CD4-positive, alpha-beta T cell treated with Interleukin-17A for 4 hours (primary cell): ENCODE data around the gene FBH1.
A peak's percentile ranks its signal among the peaks of the same experiment; 100 is the strongest.
"Not testable (repeated sequence)": the region's sequence is repeated elsewhere in the genome, so short reads cannot be mapped to it uniquely, and the experiment has no call there.

Experiments
- DNase-seq: peaks from one replicate; pipeline ENCODE4 v3.0.0-alpha.2; 2020; ENCODE audit warnings: mixed read lengths

FBH1 gene

DNA sequence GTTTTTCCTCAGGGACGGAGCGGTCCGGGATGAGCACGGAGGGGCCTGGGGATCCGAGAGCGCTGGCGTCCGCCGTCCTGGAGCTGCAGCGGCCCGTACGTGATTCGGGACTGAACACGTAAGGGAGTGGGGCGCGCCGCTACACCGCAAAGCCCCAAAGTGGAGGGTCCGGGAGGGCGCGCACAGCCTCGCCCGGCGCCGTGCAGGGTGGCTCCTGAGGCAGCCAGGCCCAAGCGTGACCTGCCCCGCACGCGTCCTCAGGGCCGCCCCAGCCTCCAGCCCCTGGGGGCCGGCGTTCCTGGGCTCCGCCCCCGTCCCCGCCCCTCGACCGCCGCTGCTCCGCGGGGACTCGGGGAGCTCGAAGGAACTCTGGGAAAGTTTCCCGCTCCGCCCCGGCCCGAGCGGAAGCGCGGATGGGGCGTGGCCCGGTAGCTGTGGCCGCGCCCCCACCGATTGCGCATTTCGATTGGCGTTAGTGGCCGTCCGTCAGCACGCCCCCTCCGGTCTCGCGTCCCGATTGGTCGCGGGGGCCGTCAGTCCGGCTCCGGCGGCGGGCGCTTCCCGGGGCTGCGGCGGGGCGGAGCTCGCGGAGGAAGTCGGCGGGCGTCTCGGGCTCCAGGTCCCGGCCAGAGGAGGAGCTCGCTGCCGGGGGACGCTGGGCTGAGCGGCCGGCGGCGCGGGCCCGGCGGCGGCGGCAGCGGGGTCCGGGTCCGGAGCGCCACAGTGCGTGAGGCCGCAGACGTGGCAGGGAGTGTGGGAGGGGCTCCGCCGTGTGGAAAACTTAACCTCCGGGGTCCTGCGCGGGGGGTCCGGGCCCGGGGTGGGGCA lies at the start of gene FBH1, which contains the start of gene ANKRD16:
FBH1 (plus strand) TSS at position 620 of the 828 bp plus-strand sequence; CDS start at position 723, 103 bp downstream.
ANKRD16 (minus strand) TSS at position 270 of the 828 bp plus-strand sequence. CDS start 539 bp downstream, outside the sequence.
- peak; percentile 98 for DNase-seq

DNA sequence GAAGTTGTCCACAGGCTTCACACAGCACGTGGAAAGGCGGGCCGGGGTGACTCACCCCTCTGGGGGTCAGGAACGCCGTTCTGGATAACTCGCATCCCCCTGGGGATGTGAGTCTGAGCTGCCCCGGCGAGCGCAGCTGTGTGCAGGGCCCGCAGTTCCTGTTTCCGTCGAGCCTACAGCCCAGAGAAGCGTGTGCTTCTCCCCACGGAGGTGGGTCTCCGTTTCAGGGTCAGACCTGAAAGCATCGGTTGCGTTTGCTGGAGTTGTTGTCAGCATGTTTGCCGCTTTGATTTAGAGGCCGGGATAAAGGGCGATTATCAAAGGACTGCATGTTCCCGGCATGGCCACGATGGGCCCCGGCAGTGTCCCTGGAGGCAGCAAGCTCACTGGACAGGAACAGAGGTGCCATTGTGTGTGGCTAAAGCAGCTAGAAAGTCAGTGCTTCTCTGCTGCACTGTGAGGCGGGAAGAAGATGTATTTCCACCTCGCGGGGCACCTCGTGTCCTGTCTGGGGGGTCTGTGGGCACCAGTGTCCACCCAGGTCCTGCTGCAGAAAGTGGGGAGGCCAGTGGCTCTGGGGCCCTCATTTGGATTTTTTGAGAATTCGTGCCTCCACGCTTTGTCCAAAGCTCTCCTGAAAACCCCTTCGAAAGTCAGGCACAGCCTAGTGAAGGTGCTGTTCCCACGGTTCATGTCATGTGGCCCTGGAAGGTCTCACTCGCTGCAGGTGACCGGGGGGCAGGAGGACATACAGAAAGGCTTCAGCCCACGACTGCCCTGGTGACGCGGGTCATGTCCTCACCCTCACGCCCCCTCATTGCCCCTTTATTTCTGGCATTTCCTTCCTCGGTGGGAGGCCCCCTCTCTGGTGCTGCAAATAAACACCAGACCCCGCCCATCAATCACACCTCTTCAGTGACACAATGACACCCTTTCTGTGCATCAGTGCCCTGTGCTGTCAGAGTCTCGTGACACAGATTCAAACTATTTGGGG lies 49.4 kb upstream of the FBH1 start:
- no peak for DNase-seq

DNA sequence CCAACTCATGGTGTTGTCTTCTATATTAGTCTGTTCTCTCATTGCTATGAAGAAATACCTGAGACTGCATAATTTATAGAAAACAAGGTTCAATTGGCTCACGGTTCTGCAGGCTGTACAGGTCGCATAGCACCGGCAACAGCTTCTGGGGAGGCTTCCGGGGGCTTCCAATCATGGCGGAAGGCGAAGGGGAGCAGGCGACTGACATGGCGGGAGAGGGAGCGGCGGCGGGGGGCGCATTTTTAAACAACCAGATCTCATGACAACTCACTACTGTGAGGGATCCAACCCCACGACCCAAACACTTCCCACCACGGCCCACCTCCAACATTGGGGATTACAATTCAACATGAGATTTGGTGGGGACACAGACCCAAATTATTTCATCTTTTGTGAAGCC lies 48.1 kb upstream of the FBH1 start:
- no peak for DNase-seq

DNA sequence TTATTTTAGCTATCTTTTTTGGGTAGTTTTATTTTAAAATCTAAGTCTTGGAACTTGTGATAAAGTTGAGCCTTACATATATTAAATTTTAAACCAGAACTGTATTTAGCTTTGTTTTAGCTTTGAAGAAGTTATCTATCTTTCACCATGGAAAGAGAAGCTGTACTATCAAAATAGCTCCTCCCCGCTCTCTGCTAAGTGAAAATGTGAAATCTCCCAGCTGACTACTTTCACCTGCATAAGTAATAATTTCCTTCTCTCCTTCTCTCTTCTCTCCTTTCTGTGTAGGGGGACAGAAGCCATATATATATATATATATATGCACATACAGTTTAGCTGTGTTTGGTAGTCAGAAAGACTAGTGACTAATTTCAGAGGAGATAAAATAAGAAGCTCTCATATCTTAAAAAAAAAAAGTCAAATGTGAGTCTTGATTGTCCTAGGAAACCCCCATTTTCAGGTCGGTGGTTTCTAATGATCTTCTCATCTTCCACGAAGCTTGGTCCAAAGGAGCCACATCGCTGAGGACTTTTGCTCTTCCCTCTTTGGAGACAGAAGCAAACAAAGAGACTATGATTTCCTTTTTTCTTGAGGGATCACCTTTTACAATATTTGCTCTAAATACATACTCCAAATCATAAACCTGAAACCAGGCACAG lies 46.2 kb upstream of the FBH1 start:
- no peak for DNase-seq

DNA sequence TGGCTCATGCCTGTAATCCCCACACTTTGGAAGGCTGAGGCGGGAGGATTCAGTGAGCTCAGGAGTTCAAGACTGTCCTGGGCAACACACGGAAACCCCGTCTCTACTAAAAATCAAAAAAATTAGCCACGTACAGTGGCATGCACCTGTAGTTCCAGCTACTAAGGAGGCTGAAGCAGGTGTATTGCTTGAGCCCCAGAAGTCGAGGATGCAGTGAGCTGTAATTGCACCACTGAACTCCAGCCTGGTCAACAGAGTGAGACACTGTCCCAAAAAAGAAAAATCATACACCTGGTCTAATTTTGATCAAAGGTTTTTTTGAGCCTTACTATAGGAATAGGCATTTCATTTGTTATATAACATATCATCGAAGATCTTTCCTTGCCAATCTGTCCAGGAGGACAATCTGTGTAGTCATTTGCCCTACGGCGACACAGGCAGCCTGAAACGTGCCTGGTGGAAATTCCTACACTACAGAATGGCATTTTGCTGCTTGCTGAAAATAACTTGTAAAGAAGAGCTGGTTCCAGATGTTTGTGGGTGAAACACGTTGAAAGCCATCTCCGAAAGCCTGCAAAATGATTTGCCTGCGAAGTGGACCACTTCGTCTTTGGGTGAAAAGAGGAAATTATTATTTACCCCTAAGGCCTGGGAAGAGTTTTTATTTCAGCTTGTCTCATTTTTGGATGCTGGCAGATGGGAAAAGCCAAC lies 45.5 kb upstream of the FBH1 start:
- DNase-seq: no peak

DNA sequence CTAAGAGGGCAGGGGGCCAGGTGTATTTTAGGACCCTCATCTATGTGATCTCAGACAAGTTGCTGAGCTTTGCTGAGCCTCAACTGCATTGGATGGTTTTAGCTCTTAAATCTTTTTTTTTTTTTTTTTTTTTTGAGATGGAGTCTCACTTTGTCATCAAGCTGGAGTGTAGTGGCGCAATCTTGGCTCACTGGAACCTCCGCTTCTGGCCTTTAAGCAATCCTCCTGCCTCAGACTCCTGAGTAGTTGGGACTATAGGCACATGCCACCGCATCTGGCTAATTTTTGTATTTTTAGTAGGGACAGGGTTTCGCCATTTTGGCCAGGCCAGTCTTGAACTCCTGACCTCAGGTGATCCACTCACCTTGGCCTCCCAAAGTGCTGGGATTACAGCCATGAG lies 43.4 kb upstream of the FBH1 start:
- DNase-seq: not testable (repeated sequence)

DNA sequence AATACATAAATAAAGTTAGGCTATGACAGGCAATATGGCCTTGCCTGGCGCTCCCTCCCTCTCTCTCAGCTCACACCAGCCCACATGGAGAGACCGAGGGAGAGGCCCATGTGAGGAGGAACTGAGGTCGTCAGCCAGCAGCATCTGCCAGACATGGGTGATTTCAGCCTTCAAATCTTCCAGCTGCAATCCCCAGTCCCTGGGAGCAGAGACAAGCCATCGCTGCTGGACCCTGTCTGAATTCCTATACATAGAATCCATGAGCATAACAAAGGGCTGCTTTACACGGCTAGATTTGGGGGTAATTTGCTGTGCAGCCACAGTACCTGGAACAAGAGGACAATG lies 35.9 kb upstream of the FBH1 start:
- DNase-seq: no peak

DNA sequence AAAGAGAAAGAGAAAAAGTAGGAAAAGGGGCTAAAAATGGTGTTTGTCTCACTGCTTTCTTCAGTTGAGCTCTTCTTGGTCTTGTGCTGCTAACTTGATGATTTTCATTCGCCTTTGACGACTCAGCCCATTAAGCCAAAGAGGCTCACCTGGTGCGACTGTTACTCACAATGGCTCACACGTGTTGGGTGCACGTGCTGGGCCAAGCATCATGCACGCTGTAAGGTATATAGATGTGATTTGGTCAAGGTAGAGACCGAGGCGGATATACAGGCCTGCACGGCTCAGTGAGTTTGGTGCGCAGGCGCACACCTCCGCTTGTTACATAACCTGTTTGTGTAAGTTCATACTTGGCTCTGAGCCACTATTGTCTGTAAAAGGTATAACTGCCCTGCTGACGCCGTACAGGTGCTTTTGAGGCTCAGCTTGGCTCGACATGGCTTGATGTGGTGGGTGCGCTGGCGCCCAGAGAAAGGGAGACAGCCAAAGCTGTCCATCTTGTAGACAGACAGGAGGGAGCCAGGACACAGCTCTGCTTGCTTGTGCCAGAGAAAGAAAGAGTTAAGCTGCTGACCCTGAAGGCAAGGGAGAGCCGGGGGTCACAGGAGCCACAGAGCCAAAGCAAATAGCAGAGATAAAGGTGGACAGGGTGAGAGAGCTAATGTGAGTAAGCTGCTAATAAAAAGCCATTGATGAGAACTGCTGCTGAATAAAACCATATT lies 33.9 kb upstream of the FBH1 start:
- DNase-seq: no peak

DNA sequence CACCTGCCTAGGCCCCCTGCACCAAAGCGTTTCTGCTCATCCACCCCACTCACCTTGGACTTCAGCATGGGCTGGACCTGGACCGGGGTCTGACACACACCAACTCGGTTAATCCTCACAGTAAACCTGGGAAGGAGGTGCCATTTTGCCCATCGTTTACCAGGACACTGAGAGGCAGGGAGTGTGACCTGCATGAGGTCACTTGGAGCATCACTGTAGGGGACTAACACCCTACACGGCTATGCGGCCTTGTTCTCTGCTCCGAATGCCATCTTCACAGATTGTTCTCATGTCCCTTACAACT lies 33.4 kb upstream of the FBH1 start:
- DNase-seq: no peak

DNA sequence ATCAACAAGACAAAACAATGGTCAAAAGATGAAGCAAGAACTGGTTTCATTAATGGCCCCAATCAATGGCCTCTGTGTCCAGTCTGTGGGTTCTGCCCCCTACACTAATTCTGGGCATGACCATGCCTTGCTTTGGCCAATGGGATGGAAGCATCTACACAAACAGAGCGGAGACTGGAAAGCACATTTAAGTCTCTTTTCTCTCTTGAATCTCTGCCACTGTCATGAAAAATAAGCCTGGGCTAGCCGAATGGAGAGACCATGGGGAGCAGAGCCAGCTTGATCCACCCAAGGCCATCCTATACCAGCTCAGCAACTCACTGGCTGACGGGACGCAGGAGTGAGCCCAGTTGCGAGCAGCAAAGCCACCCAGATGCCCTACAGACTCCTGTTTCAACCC lies 31.2 kb upstream of the FBH1 start:
- DNase-seq: no peak

DNA sequence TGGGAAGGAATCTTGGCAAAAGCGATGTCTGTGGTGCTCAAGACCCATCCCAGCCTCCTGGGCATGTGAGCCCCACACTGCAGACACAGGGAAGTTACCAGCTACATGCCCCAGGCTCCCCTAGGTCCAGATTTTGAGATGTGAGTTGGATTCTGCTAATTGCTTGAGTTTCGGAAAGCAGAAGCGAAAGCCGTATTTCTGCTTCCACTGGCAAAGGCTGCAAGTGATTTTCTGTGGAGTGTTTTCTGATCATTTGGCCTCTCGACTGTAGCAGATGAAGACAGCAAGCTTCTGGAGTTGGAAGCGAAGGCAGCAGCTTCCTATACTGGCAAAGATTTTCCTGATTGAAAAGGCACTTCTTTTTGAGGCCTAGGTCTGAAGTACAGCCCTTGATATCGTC lies 30.0 kb upstream of the FBH1 start:
- DNase-seq: no peak

DNA sequence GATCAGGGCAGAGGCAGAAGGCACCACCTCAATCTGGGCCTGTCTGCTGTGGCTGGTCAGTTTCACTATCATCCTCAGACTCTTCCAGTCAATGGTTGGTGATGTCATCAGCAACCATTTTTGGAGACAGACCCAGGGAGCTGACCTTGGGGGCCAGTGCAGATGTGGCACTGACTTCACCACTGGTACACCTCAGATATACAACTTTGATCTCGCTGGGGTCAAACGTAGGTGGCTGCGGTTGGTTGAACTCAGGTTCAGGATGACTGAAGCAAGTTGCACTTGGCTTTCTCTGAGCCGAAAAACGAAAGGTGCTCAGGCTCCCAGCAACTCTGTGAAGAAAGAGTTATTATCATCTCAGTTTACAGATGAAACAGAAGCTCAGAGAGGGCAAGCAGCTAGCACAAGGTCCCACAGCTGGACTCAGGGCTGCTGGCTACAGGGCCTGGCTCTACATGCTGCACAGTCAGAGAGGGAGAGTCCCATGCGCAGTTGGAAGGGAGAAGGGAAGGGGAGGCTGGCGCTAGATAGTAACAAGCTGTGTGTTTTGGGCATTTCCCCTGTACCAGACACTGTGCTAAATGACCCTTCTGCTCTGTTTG lies 27.6 kb upstream of the FBH1 start:
- no peak for DNase-seq

DNA sequence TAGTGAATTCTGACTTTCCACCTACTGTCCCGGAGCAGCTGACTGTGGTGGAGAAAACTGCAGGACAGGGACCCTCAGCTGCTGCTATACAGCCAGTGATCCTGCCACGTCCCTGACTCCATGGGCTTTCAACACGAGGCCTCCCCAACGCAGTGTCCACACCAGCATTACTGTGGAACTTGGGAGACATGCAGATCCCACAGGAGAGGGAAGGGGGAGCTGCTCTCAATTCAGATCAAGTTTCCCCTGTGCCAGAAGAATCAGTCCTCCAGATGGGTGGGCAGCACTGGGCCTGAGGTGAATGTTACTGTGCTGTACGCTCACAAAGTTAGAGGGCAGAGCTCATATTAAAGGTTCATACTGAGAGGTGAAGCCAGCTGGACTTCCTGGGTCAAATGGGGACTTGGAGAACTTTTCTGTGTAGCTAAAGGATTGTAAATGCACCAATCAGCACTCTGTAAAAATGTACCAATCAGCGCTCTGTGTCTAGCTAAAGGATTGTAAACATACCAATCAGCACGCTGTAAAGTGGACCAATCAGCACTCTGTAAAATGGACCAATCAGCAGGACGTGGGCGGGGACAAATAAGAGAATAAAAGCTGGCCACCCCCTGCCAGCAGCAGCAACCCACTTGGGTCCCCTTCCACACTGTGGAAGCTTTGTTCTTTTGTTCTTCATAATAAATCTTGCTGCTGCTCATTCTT lies 26.9 kb upstream of the FBH1 start:
- DNase-seq: not testable (repeated sequence)

DNA sequence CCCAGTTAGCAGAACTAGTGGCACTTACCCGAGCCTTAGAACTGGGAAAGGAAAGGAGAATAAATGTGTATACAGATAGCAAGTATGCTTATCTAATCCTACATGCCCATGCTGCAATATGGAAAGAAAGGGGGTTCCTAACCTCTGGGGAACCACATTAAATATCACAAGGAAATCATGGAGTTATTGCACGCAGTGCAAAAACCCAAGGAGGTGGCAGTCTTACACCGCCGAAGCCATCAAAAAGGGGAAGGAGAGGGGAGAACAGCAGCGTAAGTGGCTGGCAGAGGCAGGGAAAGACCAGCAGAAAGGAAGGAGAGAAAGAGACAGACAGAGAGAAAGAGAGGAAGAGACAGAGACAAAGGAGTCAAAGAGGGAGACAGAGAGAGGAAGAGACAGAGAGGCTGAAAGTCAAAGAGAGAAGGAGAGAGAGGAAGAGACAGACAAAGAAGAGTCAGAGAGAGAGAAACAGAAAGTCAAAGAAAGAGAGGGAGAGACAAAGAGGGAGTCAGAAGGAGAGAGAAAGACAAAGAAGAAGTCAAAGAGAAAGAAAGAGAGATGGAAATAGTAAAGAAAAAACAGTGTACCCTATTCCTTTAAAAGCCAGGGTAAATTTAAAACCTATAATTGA lies 23.5 kb upstream of the FBH1 start:
- DNase-seq: not testable (repeated sequence)

DNA sequence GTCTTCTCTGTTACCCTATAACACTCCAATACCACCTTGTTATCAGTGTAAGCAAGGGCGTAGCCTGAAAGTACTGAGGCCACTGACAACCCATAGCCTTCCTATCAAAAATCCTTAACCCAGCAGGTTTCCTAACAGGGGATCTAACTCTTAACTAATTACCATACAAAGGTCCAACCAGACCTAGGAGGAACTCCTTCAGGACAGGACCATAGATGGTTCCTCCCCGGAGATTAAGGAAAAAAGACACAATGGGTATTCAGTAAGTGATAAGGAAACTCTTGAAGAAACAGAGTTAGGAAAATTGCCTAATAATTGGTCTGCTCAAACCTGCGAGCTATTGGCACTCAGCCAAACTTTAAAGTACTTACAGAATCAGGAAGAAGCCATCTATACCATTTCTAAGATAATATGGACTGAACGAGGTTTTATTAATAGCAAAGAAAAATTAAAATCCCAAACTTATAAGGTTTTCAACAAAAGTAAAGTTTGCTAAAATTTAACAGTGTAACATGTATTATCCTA lies 22.9 kb upstream of the FBH1 start:
- not testable (repeated sequence) for DNase-seq

DNA sequence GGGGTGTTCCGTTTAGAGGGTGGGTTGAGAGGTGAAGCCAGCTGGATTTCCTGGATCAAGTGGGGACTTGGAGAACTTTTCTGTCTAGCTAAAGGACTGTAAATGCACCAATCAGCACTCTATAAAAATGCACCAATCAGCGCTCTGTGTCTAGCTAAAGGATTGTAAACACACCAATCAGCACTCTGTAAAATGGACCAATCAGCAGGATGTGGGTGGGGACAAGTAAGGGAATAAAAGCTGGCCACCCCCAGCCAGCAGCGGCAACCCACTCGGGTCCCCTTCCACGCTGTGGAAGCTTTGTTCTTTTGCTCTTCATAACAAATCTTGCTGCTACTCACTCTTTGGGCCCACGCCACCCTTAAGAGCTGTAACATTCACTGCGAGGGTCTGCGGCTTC lies 21.7 kb upstream of the FBH1 start:
- not testable (repeated sequence) for DNase-seq

DNA sequence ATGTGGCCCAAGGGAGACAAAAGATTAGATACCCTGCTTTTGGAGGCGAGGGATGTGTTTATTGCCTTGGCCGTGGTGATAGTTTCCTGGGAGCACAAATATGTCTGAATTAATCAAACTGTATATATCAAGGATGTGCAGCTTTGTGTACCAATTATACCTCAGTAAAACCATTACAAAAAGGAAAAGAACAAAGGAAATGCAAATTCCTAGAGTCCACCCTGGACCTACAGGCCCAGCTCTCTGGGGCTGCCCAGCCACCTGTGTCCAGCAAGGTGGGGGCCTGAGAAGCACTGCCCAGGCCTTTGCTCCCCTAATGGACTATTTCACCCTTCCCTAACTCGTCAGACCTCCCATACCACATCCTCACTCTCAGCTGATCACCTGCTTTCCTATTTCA lies 20.9 kb upstream of the FBH1 start:
- no peak for DNase-seq

DNA sequence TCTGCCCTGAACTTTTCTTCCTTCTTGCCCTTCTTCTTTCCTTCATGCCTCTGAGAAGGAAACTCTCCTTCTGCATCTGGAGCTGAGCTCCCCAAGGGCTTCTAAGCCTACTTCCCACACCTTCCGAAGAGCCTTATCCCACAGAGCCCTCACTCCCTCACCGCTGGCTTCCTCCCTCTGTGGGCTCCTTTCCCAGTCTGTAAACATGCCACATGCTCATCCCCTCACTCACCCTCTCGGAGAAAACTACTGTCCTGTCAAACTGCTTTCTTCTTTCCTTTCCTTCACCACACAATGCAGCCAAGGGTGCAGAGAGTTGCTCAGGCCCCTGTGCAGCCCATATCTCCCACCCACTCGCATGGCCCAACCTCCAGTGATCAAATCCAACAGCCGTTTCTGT lies 18.4 kb upstream of the FBH1 start:
- no peak for DNase-seq

DNA sequence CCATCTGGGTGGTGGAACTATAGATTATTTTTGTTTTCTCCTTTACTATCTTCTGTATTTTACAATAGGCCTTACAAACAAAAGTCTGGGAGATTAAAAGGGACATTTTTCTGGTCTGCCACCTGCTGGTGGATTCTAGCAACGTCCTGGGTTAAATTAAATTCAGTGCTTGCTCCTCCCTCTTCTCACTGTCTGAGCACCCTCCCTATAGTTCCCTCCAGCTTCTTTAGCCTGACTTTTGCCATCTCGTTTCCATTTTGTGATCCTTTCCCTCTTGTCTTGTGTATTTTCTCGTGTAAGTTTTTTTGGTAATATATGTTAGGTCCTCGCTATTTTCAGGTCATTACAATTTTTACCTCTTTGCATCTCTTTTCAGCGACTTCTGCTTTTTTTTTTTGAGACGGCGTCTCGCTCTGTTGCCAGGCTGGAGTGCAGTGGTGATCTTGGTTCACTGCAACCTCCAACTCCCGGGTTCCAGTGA lies 16.5 kb upstream of the FBH1 start:
- peak; percentile 75 for DNase-seq

DNA sequence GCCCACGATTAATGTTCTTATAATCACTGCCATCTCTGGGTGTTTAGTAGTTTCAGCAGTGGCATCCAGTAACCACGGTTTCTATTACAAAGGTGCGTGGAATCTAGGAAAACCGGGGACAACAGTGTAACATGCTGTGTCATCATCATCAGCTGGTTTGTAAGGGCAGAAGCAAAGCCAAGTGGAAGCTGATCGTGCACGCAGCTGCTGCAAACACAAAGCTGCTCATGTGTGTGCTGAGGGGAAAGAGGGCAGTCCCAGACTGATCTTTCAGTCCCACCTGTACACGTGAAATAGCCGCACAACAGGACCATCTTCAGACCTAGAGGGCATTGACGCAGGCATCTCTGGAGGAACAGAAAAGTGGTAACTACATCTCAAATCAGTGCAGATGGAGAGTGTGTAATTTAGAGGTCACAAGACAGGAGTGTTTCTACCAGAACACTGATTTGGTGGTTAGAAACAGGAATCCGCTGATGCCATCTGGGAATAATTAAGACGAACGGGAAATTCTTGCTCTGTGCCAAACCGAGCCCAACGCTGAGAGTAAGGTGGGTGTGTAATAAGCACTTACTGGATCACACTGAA lies 13.8 kb upstream of the FBH1 start:
- DNase-seq: no peak
